ENCODE results near the gene PARP16. TPM values are rescaled to one million over a fixed set of nuclear protein-coding genes. Genes with fewer than 3 reads are reported as not detected.

The PARP16 gene
- total RNA-seq, 4 donors from 2014 or later, result 2.6 to 3.3 (median 3.0) TPM

DNA sequence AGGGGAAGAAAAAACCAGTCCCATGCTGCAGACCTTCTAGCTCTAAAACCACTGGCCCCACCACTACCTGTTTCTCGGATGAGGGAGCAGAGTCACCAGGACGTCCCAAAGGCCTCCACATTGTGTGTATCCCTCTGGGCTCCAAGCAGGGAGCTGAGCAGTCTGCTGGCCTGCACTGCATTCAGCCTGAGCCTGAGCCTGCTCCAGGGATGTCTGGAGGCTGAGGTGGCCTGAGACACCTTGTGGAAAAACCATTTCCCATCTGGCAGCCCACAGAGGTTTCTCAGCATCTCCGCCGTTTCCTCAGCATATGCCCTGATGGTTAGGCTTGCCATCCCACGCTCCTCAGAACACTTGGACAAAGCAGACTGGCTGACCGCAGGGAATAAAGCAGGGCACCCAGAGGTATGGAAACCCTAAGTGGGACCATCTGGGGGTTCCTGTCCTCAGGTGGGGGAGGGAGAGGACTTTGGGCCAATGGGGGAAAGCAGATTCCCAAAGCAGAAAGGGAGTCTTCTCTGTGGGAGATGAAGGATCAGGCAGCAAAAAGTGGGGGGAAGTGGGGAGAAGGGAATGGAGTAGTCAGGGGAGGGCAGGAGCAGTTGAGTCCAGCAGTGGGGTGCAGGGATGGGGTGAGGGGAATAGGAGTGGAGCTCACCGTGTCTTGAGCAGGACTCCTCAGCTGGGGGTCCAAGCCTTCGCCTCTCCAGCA lies 75.8 kb downstream of the PARP16 start, which contains the start of gene CILP:
CILP (minus strand) TSS at position 704 of the 712 bp plus-strand sequence. CDS start 1,718 bp downstream, outside the sequence.
- Histone ChIP-seq H3K36me3 (no peaks in the 10 kb centered on the region), H3K4me1 (peaks cover 8 to 29% of the 10 kb centered on the region in 2 donors), H3K27ac (peak within 1 kb of the TSS; percentile 41 to 77 (median 60)), H3K27me3 (no peaks in the 10 kb centered on the region), H3K9me3 (no peaks in the 10 kb centered on the region), H3K4me3 (peak within 1 kb of the TSS in 1 of 4 donors; percentile 29)
- TF ChIP-seq CTCF (IDR thresholded peaks at IDR 0.05 in 4 of 5, conservative IDR thresholded peaks at IDR 0.05 in 1 of 5), result no peak
- TF ChIP-seq POLR2A (IDR thresholded peaks at IDR 0.05), result no peak
- ATAC-seq, result no peak
- DNase-seq, result no peak
- intact Hi-C loops (cut with DNase I; ENCODE audit: low total_unique reads), result no loop called here
- in situ Hi-C loops (cut with MboI; ENCODE audit: low sequenced_read_pairs in 4 of 4), result no loop called here

- Histone ChIP-seq H3K27me3 (no peaks in the 10 kb centered on the region), H3K36me3 (no peaks in the 10 kb centered on the region), H3K4me3 (peak overlapping the region in 1 of 4 donors; percentile 29), H3K27ac (peak overlapping the region in 2 of 4 donors; percentile 71 to 77), H3K9me3 (no peaks in the 10 kb centered on the region), H3K4me1 (peaks cover 8 to 29% of the 10 kb centered on the region in 2 donors)
- ATAC-seq, result no peak
- no peak for DNase-seq
- in situ Hi-C loops (cut with MboI; ENCODE audit: low sequenced_read_pairs in 4 of 4), result no loop called here
- intact Hi-C loops (cut with DNase I; ENCODE audit: low total_unique reads), result no loop called here
- TF ChIP-seq POLR2A (IDR thresholded peaks at IDR 0.05) (no peak), CTCF (IDR thresholded peaks at IDR 0.05 in 4 of 5, conservative IDR thresholded peaks at IDR 0.05 in 1 of 5) (no peak)
These were observed 76.7 kb downstream of the PARP16 start for GRCh38 chr15:65209701-65210643.

DNA sequence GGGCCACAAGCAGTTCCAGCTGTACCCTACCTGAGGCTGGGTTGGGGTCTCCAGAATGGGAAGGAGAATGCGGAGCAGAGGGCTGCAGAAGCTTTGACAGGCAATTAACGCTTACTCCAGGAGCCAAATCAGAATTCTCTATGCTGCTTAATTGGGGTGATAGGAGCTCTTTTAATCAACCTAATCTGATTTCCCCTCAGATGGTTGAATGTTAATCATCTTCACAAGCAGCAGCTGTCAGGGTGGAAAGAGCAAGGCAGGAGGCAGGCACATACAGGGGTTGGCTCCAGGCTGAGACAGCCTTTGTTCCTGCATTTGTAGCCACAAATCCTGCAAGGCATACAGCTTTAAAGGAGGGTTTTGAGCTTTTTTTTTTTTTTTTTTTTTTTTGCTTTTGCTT lies 78.0 kb downstream of the PARP16 start:
- no peak overlapping the region for H3K27ac ChIP-seq
- H3K27me3 ChIP-seq, result no peaks in the 10 kb centered on the region
- intact Hi-C loops (cut with DNase I; ENCODE audit: low total_unique reads), result no loop called here
- no peak for ATAC-seq
- H3K4me3 ChIP-seq, result no peak overlapping the region
- TF ChIP-seq POLR2A (IDR thresholded peaks at IDR 0.05) (no peak), CTCF (IDR thresholded peaks at IDR 0.05 in 4 of 5, conservative IDR thresholded peaks at IDR 0.05 in 1 of 5) (no peak)
- DNase-seq, result no peak
- H3K4me1 ChIP-seq, result peaks cover 8 to 26% of the 10 kb centered on the region in 2 donors
- no peaks in the 10 kb centered on the region for H3K9me3 ChIP-seq
- H3K36me3 ChIP-seq, result no peaks in the 10 kb centered on the region
- in situ Hi-C loops (cut with MboI; ENCODE audit: low sequenced_read_pairs in 4 of 4), result no loop called here

Other genes starting within 250 kb of the PARP16 start
- not detected for gene SLC51B, start 241.5 kb downstream of the PARP16 start, total RNA-seq
- gene RASL12, start 218.9 kb downstream of the PARP16 start, total RNA-seq, result 1 to 10 TPM; 2.8 to 8.2 (median 5.4) TPM
- 1 to 10 TPM in 2 of 4 donors, under 1 TPM in 2; 0.46 to 1.4 (median 1.1) TPM for gene KBTBD13, start 210.1 kb downstream of the PARP16 start, total RNA-seq
- 1 to 10 TPM in 2 of 4 donors, under 1 TPM in 2; 0.65 to 3.3 (median 1.4) TPM for gene UBAP1L, start 171.7 kb downstream of the PARP16 start, total RNA-seq
- gene PDCD7, start 153.1 kb downstream of the PARP16 start, total RNA-seq, result 10 to 100 TPM; 10.4 to 15.7 (median 12.4) TPM
- gene CLPX, start 101.5 kb downstream of the PARP16 start, total RNA-seq, result 100 to 1,000 TPM in 1 of 4 donors, 10 to 100 TPM in 3; 49.3 to 116 (median 63.3) TPM
- gene CILP, start 75.4 kb downstream of the PARP16 start, total RNA-seq, result 10 to 100 TPM in 3 of 4 donors, 1 to 10 TPM in 1; 5.4 to 49.9 (median 41.6) TPM
- gene RNU5A-1, start 9.2 kb upstream of the PARP16 start, total RNA-seq, result not detected
- not detected for gene RNU5B-1, start 17.8 kb upstream of the PARP16 start, total RNA-seq
- gene IGDCC3, start 91.1 kb upstream of the PARP16 start, total RNA-seq, result not detected
- 1 to 10 TPM; 2.3 to 7.4 (median 2.8) TPM for gene IGDCC4, start 136.1 kb upstream of the PARP16 start, total RNA-seq
- gene DPP8, start 230.8 kb upstream of the PARP16 start, total RNA-seq, result 10 to 100 TPM; 36.9 to 76.6 (median 48.0) TPM
- 1 to 10 TPM; 4.5 to 9.5 (median 6.5) TPM for gene HACD3, start 243.6 kb upstream of the PARP16 start, total RNA-seq